GM23338 (cell line): ENCODE measurements around the gene CORO7. TPM values are rescaled to one million over a fixed set of nuclear protein-coding genes. Genes with fewer than 3 reads are reported as not detected.

Source experiments
- CREB1 ChIP-seq: fragments of 250-450 bp; sonication (Bioruptor Pico); IDR thresholded peaks from 2 replicates; pipeline ENCODE4 v1.5.0; 2020; ENCODE audit warnings: low read depth, mild to moderate bottlenecking, moderate library complexity
- EZH2 ChIP-seq: fragments of 200-600 bp; sonication (generic); IDR thresholded peaks from one replicate; pipeline ENCODE4 v1.8.0; 2017; ENCODE audit warnings: antibody characterized with exemption, mild to moderate bottlenecking, low read depth; ENCODE audit not compliant: unreplicated experiment
- EZH2phosphoT487 ChIP-seq: fragments of 200-600 bp; sonication (generic); IDR thresholded peaks from one replicate; pipeline ENCODE4 v1.8.1; 2018; ENCODE audit warnings: antibody characterized with exemption; ENCODE audit not compliant: unreplicated experiment
- JUNB ChIP-seq: IDR thresholded peaks from one replicate; pipeline ENCODE4 v1.6.1; 2016; ENCODE audit warnings: antibody characterized with exemption; ENCODE audit not compliant: unreplicated experiment
- NANOG ChIP-seq: IDR thresholded peaks from 2 replicates; pipeline ENCODE4 v1.6.1; 2016; ENCODE audit warnings: antibody characterized with exemption, borderline replicate concordance
- polyA plus RNA-seq: library from polyadenylated mRNA; unstranded; fragments of >200 nt; fragmentation: Nextera tagmentation; extraction: Ambion mirVana; gene quantifications from 2 replicates; pipeline ENCODE4 v1.2.1, GENCODE V29; 2016
- total RNA-seq: library from RNA; depleted of rRNA; stranded (reverse); fragments of >200 nt; shearing (Covaris generic); gene quantifications from 2 replicates; pipeline ENCODE4 v1.2.3, GENCODE V29; 2014
- TF ChIP-seq, protein P1 (sequence below): fragments of 250-450 bp; sonication (Bioruptor Pico); IDR thresholded peaks from 2 replicates; pipeline ENCODE4 v1.5.0; 2020; ENCODE audit warnings: mild to moderate bottlenecking, moderate library complexity
- TF ChIP-seq, protein P2 (sequence below), 2 experiments: fragments of 200-600 bp in 1 of 2; sonication (generic) in 1 of 2; conservative IDR thresholded peaks; 2 replicates each; pipeline versions ENCODE4 v1.5.1 to v1.6.1; 2016 to 2017; ENCODE audit warnings: antibody characterized with exemption in 2 of 2, low read depth in 2 of 2, mild to moderate bottlenecking in 2 of 2, moderate library complexity in 1 of 2

The CORO7 gene
- total and polyA plus RNA-seq, 2 experiments from 2014 or later: 14.2 to 46.4 TPM

DNA sequence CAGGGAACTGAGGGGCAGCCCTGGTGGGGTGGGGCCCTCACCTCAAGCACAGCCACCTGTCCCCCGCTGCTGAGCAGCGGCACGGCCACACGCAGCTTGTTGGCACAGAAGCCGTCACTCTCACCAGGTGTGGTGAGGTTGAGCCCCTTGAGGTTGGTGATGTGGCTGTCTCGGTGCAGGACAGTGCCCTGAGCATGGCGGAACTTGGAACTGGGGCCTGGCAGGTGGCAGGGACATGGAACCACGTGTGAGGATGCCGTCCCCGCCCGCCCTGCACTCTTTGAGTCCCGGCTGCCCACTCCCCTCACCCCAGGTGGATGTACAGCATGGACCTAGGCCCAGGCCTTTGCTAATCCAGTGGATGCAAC, 54.5 kb downstream of the CORO7 start (continued):
- TF ChIP-seq, protein P1, sequence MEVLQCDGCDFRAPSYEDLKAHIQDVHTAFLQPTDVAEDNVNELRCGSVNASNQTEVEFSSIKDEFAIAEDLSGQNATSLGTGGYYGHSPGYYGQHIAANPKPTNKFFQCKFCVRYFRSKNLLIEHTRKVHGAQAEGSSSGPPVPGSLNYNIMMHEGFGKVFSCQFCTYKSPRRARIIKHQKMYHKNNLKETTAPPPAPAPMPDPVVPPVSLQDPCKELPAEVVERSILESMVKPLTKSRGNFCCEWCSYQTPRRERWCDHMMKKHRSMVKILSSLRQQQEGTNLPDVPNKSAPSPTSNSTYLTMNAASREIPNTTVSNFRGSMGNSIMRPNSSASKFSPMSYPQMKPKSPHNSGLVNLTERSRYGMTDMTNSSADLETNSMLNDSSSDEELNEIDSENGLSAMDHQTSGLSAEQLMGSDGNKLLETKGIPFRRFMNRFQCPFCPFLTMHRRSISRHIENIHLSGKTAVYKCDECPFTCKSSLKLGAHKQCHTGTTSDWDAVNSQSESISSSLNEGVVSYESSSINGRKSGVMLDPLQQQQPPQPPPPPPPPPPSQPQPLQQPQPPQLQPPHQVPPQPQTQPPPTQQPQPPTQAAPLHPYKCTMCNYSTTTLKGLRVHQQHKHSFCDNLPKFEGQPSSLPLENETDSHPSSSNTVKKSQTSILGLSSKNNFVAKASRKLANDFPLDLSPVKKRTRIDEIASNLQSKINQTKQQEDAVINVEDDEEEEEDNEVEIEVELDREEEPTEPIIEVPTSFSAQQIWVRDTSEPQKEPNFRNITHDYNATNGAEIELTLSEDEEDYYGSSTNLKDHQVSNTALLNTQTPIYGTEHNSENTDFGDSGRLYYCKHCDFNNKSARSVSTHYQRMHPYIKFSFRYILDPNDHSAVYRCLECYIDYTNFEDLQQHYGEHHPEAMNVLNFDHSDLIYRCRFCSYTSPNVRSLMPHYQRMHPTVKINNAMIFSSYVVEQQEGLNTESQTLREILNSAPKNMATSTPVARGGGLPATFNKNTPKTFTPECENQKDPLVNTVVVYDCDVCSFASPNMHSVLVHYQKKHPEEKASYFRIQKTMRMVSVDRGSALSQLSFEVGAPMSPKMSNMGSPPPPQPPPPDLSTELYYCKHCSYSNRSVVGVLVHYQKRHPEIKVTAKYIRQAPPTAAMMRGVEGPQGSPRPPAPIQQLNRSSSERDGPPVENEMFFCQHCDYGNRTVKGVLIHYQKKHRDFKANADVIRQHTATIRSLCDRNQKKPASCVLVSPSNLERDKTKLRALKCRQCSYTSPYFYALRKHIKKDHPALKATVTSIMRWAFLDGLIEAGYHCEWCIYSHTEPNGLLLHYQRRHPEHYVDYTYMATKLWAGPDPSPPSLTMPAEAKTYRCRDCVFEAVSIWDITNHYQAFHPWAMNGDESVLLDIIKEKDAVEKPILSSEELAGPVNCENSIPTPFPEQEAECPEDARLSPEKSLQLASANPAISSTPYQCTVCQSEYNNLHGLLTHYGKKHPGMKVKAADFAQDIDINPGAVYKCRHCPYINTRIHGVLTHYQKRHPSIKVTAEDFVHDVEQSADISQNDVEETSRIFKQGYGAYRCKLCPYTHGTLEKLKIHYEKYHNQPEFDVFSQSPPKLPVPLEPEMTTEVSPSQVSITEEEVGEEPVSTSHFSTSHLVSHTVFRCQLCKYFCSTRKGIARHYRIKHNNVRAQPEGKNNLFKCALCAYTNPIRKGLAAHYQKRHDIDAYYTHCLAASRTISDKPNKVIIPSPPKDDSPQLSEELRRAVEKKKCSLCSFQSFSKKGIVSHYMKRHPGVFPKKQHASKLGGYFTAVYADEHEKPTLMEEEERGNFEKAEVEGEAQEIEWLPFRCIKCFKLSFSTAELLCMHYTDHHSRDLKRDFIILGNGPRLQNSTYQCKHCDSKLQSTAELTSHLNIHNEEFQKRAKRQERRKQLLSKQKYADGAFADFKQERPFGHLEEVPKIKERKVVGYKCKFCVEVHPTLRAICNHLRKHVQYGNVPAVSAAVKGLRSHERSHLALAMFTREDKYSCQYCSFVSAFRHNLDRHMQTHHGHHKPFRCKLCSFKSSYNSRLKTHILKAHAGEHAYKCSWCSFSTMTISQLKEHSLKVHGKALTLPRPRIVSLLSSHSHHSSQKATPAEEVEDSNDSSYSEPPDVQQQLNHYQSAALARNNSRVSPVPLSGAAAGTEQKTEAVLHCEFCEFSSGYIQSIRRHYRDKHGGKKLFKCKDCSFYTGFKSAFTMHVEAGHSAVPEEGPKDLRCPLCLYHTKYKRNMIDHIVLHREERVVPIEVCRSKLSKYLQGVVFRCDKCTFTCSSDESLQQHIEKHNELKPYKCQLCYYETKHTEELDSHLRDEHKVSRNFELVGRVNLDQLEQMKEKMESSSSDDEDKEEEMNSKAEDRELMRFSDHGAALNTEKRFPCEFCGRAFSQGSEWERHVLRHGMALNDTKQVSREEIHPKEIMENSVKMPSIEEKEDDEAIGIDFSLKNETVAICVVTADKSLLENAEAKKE (CRISPR knock-in tag): no peak
- no peak for TF ChIP-seq JUNB
- TF ChIP-seq CREB1 (CRISPR knock-in tag): no peak
- TF ChIP-seq EZH2: no peak
- no peak for TF ChIP-seq EZH2phosphoT487
- TF ChIP-seq NANOG: no peak
- TF ChIP-seq, protein P2, sequence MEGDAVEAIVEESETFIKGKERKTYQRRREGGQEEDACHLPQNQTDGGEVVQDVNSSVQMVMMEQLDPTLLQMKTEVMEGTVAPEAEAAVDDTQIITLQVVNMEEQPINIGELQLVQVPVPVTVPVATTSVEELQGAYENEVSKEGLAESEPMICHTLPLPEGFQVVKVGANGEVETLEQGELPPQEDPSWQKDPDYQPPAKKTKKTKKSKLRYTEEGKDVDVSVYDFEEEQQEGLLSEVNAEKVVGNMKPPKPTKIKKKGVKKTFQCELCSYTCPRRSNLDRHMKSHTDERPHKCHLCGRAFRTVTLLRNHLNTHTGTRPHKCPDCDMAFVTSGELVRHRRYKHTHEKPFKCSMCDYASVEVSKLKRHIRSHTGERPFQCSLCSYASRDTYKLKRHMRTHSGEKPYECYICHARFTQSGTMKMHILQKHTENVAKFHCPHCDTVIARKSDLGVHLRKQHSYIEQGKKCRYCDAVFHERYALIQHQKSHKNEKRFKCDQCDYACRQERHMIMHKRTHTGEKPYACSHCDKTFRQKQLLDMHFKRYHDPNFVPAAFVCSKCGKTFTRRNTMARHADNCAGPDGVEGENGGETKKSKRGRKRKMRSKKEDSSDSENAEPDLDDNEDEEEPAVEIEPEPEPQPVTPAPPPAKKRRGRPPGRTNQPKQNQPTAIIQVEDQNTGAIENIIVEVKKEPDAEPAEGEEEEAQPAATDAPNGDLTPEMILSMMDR (conservative IDR thresholded peaks at IDR 0.05; ENCODE audit: low read depth in 2 of 2): no peak
